Endothelial cell of umbilical vein (primary cell): ENCODE data around the gene COL5A1.

Experiments
- CTCF ChIP-seq, 2 donors: IDR thresholded peaks; 1 replicate in 1 of 2; 2 replicates in 1 of 2; pipeline ENCODE4 v1.5.1; 2011; ENCODE audit warnings: low read length in 2 of 2, mild to moderate bottlenecking in 2 of 2, moderate library complexity in 2 of 2, control low read depth in 1 of 2, inconsistent platforms in 1 of 2, low read depth in 1 of 2; ENCODE audit not compliant: insufficient read depth in 1 of 2; ENCODE audit errors: extremely low read depth in 1 of 2
- EZH2 ChIP-seq: IDR thresholded peaks from 2 replicates; pipeline ENCODE4 v1.6.1; 2012; ENCODE audit warnings: borderline replicate concordance, low read depth, mild to moderate bottlenecking, moderate library complexity, low read length, inconsistent platforms; ENCODE audit not compliant: severe bottlenecking
- JUN ChIP-seq: IDR thresholded peaks from 2 replicates; pipeline ENCODE4 v1.6.1; 2011; ENCODE audit warnings: borderline replicate concordance, low read depth; ENCODE audit not compliant: insufficient read length, insufficient read depth
- MAX ChIP-seq: IDR thresholded peaks from 2 replicates; pipeline ENCODE4 v1.6.1; 2011; ENCODE audit not compliant: insufficient read depth, insufficient read length
- MYC ChIP-seq: IDR thresholded peaks from one replicate; pipeline ENCODE4 v1.6.1; 2011; ENCODE audit warnings: mild to moderate bottlenecking, low read depth, low read length
- POLR2A ChIP-seq: IDR thresholded peaks from 2 replicates; pipeline ENCODE4 v1.6.1; 2012; ENCODE audit warnings: low read depth, mild to moderate bottlenecking, control low read depth, low read length
- POLR2AphosphoS5 ChIP-seq: IDR thresholded peaks from 2 replicates; pipeline ENCODE4 v1.6.1; 2012; ENCODE audit warnings: low read depth, mild to moderate bottlenecking, control low read depth, low read length, moderate library complexity; ENCODE audit not compliant: insufficient read depth

- TF ChIP-seq CTCF (IDR thresholded peaks at IDR 0.05; ENCODE audit: extremely low read depth in 1 of 2, insufficient read depth in 1 of 2, low read depth in 1 of 2, low read length in 2 of 2) (no peak), POLR2A (no peak), EZH2 (no peak), POLR2AphosphoS5 (no peak), MAX (no peak), MYC (no peak), JUN (no peak)
Measured at GRCh38 chr9:134779640-134780039, 138.0 kb downstream of the COL5A1 start.
